NCI-H2227 treated with DMSO at 0.1 percent for 48 hours (cell line): ENCODE results near the gene ECE1.
"Not testable (repeated sequence)": the region's sequence is repeated elsewhere in the genome, so short reads cannot be mapped to it uniquely, and the experiment has no call there.

Experiments
- DNase-seq: peaks from one replicate; lab custom pipeline; 2025; lab: John Stamatoyannopoulos, UW

ECE1 gene

GRCh38 chr1:21249940-21250493 is 40.2 kb downstream of the ECE1 start:
- no peak for DNase-seq

GRCh38 chr1:21247892-21248715 is 42.2 kb downstream of the ECE1 start:
- DNase-seq = no peak

DNA sequence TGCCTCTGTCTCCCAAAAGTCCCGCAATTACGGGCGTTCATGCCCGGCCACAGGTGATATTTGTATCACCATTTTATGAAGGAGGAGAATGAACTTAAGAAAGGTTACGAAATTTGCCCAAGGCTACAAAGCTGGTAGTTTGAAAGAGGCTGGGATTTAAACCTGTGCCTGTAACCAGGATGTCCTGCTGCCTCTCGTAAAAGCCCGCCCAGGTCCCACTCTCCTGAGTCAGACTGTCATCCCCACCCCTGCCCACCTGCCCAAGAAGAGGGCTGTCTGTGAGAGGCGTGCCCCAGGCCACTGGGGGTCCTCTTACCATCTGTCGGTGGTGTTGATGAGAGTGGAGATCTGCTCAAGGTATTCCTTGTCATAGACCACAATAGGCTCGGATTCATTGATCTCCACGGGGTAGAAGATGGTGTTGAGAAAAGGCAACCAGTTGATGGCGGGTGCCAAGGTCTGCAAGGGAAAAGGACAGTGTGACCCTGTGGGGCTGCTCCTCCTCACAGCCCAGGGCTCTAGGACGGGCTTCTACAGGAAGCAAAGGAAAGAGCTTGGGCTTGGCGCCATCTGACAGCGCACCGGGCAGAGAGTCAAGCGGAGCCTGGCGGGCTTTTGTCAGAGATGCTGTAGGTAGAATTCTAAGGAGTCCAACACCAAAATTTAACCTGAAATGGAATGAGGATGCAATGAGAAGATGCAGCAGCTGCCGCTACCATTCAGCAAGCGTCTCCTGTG is 43.2 kb downstream of the ECE1 start:
- no peak for DNase-seq

GRCh38 chr1:21245688-21246229 is 44.5 kb downstream of the ECE1 start:
- no peak for DNase-seq

DNA sequence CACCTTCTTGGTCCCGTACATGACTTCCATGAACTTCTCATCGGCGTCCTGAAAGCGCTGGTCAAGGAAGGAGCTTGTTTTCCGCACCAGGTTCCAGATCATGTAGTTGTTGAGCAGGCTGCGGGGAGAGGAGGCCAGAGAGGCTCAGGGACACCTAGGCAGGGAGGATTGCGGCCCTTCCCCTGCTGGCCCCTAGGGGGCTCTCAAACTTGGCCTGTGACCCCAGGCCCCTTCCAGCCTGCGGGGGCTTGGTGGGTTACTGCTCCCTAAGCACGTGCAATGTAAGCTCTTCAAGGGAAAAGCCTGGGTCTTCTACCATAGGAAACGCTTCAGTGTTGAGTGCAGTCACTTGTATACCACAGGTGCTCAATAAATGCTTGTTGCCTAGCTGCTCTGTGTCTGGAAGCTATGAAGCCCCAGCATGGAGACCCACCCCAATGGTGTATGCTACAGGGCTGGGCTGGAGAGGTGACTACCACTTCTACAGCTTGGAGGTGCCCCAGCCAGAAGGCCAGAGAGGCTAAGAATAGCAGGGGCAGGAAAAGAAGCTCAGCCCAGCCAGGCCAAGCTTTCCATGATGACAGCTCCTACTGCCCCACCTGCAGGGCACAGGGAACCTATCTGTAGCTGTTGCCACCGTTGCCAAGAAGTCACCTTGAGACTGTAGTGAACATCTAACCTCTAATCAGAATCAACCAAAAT is 45.1 kb downstream of the ECE1 start:
- DNase-seq = no peak

- no peak for DNase-seq
Measured at GRCh38 chr1:21244154-21244553, 46.1 kb downstream of the ECE1 start.

GRCh38 chr1:21242846-21243245 is 47.4 kb downstream of the ECE1 start:
- DNase-seq = no peak

DNA sequence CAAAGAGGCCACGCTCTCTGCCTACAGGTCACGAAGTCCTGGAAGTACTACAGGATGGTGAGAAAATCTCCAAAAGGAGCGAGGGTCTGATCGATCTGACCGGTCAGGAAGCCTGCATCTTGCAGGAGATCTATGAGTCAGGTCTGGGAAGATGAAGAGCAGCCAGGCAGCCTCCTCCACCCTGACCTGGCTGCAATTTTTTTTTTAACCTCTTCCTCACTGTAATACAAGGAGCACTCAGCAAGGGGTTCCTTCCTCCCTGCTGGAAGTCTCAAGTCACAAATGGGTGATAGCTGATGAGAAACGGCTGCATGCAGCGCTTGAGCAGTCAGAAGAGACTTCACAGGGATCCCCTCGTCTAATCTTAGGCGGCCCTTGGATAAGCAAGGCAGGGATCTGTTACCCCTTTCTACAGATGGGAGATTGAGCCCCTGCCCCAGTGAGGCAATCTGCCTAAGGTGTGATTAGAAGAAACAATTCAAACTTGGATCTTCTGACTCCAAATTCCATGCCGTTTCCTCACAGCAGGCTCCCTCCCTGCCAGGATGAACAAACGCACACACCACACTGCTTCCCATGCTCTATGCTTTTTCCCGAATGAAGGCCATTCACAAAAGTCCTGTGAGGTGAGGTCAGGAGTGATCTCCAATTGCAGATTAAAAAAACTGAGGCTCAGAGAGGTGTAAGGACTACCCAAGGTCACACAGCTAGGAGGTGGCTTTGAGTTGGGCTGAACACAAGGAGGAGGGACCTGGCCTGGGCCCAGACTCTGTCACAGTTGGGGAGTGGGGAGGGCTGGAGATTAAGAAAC is 48.3 kb downstream of the ECE1 start:
- no peak for DNase-seq

DNA sequence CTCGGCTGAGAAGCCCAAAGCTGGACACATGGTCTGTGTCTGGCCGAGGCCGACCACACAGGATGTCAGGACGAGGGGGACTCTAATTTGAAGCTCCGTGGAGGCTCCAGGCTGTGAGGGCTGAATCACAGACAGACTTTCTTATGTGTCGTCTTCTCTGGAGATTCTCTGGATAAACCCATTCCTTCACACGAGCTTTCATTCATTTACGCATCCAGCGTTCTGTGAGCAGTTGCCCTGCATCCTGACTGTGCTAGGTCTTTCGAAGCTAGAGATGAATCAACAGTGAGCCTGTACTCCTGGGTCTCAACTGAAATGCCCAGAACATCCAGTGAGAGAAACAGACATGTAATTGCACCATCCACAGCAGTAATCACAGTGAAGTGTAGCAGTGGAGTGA is 49.6 kb downstream of the ECE1 start:
- DNase-seq = no peak

- no peak for DNase-seq
Measured at GRCh38 chr1:21239221-21239620, 51.0 kb downstream of the ECE1 start.

DNA sequence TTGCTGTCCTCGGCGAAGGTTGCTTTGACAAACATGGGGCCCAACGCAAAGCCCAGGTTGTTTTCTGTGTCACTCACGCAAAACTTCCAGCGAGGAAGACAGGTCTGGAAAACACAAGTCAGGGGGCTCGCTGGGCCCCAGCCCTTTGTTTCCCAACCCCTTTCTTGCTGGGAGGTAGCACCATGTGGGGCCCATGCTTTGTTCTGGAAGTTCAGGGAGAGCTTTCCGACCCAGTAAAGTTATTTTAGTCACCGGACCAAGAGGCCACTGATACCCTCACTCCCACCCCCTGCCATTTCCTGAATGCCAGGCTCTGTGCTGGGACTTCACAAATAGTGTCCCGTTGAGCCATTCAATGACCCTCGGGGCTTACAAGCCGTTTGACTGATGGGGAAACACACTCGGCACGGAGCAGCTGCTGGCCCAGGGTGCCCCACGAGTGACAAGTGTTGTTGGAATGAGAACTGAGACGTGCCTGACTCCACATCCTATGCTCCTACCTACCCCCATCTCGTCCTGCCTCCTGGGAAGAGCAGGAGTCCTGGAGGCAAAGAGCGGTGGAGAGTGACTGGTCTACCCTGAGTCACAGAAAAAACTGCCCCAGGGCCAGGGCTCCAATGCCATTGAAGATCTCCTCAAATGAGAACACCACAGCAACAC is 52.0 kb downstream of the ECE1 start:
- no peak for DNase-seq

GRCh38 chr1:21237446-21238088 is 52.7 kb downstream of the ECE1 start:
- DNase-seq = no peak

- DNase-seq = no peak
Measured at GRCh38 chr1:21236178-21236577, 54.1 kb downstream of the ECE1 start.

GRCh38 chr1:21234779-21235178 is 55.5 kb downstream of the ECE1 start:
- no peak for DNase-seq

- no peak for DNase-seq
Measured at GRCh38 chr1:21233490-21233889, 56.8 kb downstream of the ECE1 start.

GRCh38 chr1:21232044-21232443 is 58.2 kb downstream of the ECE1 start:
- DNase-seq = peak; percentile 71

- no peak for DNase-seq
Measured at GRCh38 chr1:21229246-21230000, 60.8 kb downstream of the ECE1 start.

GRCh38 chr1:21228224-21228623 is 62.0 kb downstream of the ECE1 start:
- DNase-seq = not testable (repeated sequence)

DNA sequence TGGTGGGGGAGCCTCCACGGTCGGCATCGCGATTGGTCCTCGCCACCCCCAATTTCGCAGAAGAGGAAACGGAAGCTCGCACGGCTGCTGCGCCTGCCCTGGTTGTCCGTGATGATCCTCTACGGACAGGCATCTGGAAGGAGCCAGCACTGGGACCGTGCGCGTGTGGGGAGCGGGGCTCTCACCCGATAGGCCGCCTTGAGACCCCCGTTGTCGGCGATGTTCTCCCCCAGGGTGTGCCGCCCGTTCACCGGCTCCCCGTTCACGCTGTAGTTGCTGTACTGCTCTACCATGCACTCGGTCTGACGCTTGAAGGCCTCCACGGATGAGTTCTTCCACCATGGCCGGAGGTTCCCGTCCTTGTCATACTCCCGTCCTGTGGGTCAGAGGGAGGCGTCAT is 65.2 kb downstream of the ECE1 start:
- DNase-seq = no peak

- DNase-seq = no peak
Measured at GRCh38 chr1:21220815-21221214, 69.4 kb downstream of the ECE1 start.
